Stimulated activated naive CD8-positive, alpha-beta T cell treated with anti-CD3 and anti-CD28 coated beads, Interleukin-15, Interleukin-2, amounts not matched to agents 100 ng/mL and 50 ng/mL, for 24 hours (primary cell): Measurements from ENCODE around the gene CORIN.

Experiments
- H3K27ac Mint-ChIP-seq: one replicate; pipeline ENCODE4 v1.8.0; 2021; ENCODE audit warnings: mild to moderate bottlenecking, mixed read lengths
- H3K27me3 Mint-ChIP-seq: one replicate; pipeline ENCODE4 v1.8.0; 2021; ENCODE audit warnings: mixed read lengths
- H3K36me3 Mint-ChIP-seq: one replicate; pipeline ENCODE4 v1.8.0; 2021; ENCODE audit warnings: low read depth, mixed read lengths
- H3K4me1 Mint-ChIP-seq: one replicate; pipeline ENCODE4 v1.8.0; 2021; ENCODE audit warnings: low read depth, mixed read lengths
- H3K4me3 Mint-ChIP-seq: one replicate; pipeline ENCODE4 v1.8.0; 2021; ENCODE audit warnings: mild to moderate bottlenecking, mixed read lengths
- H3K9me3 Mint-ChIP-seq: one replicate; pipeline ENCODE4 v1.8.0; 2021; ENCODE audit warnings: mixed read lengths

Gene CORIN

DNA sequence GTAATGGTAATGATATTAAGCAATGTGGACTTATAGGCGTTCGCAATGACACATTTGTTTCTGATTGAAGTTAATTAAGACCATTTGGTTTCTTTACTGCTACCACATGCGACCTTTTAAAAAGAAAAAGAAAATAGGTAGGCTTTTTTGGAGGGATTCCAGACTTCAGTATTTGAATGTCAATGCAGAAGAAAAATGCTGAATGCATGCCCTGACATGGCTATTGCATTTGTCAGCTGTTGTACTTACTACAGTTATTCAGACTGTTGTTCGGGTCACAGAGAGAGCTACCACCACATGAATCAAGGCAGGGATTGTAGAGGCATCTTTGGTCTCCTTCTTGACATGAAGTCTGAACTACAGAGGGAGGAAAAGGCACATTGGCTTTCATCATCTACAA, 163.7 kb downstream of the CORIN start:
- Mint-ChIP-seq H3K4me3 (no peak overlapping the region), H3K27ac (no peak overlapping the region), H3K27me3 (peaks cover 3% of the 10 kb centered on the region), H3K4me1 (no peaks in the 10 kb centered on the region), H3K36me3 (no peaks in the 10 kb centered on the region), H3K9me3 (no peaks in the 10 kb centered on the region)

DNA sequence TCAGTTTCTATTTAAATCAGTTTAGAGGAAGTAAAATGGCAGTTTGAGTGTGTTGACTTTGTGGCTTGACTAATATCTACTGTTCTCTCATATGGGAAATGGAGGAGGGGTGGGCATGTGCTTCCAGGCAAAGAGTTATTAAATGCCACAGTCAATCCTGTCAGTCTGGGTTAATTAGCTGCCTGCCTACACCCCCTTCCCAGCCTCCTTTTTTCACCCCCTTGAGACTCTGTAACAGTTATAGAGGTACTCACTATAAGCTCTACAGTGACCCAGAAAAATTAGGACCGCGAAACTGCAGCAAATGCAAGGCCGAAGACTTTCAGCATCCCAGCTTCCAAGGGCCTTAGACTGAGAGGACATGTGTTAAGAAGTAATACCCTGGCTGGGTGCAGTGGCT, 165.2 kb downstream of the CORIN start:
- Mint-ChIP-seq H3K9me3 (no peaks in the 10 kb centered on the region), H3K4me3 (no peak overlapping the region), H3K27ac (no peak overlapping the region), H3K27me3 (peaks cover 4% of the 10 kb centered on the region), H3K4me1 (no peaks in the 10 kb centered on the region), H3K36me3 (no peaks in the 10 kb centered on the region)

GRCh38 chr4:47669946-47670345, 167.9 kb downstream of the CORIN start:
- Mint-ChIP-seq H3K4me3 (no peak overlapping the region), H3K9me3 (no peaks in the 10 kb centered on the region), H3K36me3 (no peaks in the 10 kb centered on the region), H3K4me1 (no peaks in the 10 kb centered on the region), H3K27me3 (peaks cover 8% of the 10 kb centered on the region), H3K27ac (no peak overlapping the region)

- Mint-ChIP-seq H3K36me3 (no peaks in the 10 kb centered on the region), H3K4me3 (no peak overlapping the region), H3K27ac (no peak overlapping the region), H3K4me1 (no peaks in the 10 kb centered on the region), H3K27me3 (peaks cover 12% of the 10 kb centered on the region), H3K9me3 (no peaks in the 10 kb centered on the region)
Measured at GRCh38 chr4:47668810-47669408, 169.0 kb downstream of the CORIN start.

GRCh38 chr4:47668256-47668655, 169.6 kb downstream of the CORIN start:
- peaks cover 13% of the 10 kb centered on the region for H3K27me3 Mint-ChIP-seq
- H3K27ac Mint-ChIP-seq: no peak overlapping the region
- no peaks in the 10 kb centered on the region for H3K4me1 Mint-ChIP-seq
- H3K36me3 Mint-ChIP-seq: no peaks in the 10 kb centered on the region
- no peaks in the 10 kb centered on the region for H3K9me3 Mint-ChIP-seq
- H3K4me3 Mint-ChIP-seq: no peak overlapping the region

DNA sequence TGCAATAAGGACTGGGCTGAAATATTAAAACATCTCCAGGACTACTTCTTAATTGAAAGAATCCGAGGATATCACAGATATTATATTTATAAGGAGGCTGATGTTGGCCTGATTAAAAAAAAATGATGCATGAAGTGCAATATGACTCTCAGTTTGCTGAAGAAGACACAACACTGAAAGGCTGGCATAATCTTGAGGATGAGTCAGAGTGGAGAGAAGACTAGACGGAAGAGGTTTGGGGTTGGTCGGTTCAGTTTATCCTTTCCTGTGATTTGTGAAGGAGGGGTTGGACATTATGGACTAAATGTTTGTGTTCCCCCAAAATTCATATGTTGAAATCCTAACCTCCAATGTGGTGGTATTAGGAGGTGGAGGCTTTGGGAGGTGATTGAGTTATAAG, 170.3 kb downstream of the CORIN start:
- no peaks in the 10 kb centered on the region for H3K9me3 Mint-ChIP-seq
- no peak overlapping the region for H3K4me3 Mint-ChIP-seq
- no peaks in the 10 kb centered on the region for H3K4me1 Mint-ChIP-seq
- no peak overlapping the region for H3K27ac Mint-ChIP-seq
- peaks cover 13% of the 10 kb centered on the region for H3K27me3 Mint-ChIP-seq
- no peaks in the 10 kb centered on the region for H3K36me3 Mint-ChIP-seq

DNA sequence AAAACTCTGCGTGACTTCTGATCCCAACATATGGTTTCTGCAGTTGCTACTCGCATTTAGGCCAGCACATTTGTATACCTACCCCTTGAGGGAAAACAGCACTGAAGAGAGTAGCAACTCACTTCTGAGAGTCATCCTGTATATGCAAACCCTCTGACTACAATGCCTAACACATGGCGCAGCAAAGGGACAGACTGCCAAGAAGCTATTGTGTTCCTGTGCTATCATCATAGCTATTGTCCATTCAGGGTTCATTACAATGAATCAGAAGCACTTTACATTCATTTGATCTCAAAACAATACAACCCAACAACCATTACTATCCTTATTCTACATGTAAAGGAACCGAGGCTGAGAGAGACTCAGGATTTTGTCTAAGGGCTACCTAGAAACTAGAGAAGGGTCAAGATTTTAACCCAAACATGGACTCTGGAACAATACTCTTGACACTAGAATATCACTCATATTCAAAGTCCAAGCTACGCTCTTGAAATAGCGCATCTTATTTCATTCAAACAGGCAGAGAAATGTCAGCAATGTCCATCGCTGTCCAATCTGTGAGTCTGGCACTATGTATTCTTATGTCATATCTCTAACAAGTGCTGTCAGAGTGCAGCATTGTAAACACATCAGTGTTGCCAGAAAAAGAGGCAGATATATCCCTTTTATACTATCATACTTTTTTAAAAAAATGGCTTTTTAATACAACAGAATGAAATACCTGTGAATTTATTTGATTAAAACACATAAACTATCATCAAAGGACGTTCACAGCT, 173.6 kb downstream of the CORIN start:
- no peaks in the 10 kb centered on the region for H3K36me3 Mint-ChIP-seq
- H3K4me3 Mint-ChIP-seq: no peak overlapping the region
- peaks cover 13% of the 10 kb centered on the region for H3K27me3 Mint-ChIP-seq
- H3K4me1 Mint-ChIP-seq: no peaks in the 10 kb centered on the region
- H3K27ac Mint-ChIP-seq: no peak overlapping the region
- H3K9me3 Mint-ChIP-seq: no peaks in the 10 kb centered on the region

DNA sequence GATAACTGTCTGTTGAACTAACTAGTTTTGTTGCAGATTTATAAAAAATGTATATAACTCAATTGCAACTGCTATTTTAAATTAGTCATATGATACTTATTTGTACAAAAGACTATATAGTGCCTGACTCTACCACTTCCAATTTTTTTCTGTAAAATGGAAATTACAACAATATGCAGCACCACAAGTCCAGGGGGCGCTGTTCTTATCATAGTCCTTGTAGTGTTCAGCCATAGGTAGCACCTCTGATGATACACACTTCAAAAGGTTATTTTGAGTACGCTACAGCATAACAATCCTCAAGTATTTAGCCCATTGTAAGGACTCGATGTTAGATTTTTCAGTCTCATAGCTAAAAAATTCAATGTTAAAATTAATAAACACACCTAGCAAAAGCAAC, 174.9 kb downstream of the CORIN start:
- no peak overlapping the region for H3K4me3 Mint-ChIP-seq
- H3K4me1 Mint-ChIP-seq: no peaks in the 10 kb centered on the region
- H3K9me3 Mint-ChIP-seq: no peaks in the 10 kb centered on the region
- no peaks in the 10 kb centered on the region for H3K36me3 Mint-ChIP-seq
- H3K27me3 Mint-ChIP-seq: peaks cover 9% of the 10 kb centered on the region
- no peak overlapping the region for H3K27ac Mint-ChIP-seq

- no peak overlapping the region for H3K27ac Mint-ChIP-seq
- H3K4me1 Mint-ChIP-seq: no peaks in the 10 kb centered on the region
- H3K9me3 Mint-ChIP-seq: no peaks in the 10 kb centered on the region
- no peaks in the 10 kb centered on the region for H3K36me3 Mint-ChIP-seq
- no peak overlapping the region for H3K4me3 Mint-ChIP-seq
- peaks cover 9% of the 10 kb centered on the region for H3K27me3 Mint-ChIP-seq
Measured at GRCh38 chr4:47661741-47662140, 176.1 kb downstream of the CORIN start.

DNA sequence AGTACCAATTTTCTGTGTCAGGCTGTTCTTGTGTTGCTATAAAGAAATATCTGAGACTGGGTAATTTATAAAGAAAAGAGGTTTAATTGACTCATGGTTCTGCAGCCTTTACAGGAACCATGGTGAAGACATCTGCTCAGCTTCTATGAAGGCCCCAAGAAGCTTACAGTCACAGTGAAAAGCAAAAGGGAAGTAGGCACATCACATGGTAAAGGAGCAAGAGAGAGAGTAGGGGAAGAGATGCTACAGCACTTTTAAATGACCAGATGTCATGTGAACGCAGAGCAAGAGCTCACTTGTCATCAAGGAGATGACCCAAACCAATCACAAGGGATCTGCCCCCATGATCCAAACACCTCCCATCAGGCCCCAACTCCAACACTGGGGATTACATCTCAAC, 178.5 kb downstream of the CORIN start:
- H3K4me3 Mint-ChIP-seq: no peak overlapping the region

DNA sequence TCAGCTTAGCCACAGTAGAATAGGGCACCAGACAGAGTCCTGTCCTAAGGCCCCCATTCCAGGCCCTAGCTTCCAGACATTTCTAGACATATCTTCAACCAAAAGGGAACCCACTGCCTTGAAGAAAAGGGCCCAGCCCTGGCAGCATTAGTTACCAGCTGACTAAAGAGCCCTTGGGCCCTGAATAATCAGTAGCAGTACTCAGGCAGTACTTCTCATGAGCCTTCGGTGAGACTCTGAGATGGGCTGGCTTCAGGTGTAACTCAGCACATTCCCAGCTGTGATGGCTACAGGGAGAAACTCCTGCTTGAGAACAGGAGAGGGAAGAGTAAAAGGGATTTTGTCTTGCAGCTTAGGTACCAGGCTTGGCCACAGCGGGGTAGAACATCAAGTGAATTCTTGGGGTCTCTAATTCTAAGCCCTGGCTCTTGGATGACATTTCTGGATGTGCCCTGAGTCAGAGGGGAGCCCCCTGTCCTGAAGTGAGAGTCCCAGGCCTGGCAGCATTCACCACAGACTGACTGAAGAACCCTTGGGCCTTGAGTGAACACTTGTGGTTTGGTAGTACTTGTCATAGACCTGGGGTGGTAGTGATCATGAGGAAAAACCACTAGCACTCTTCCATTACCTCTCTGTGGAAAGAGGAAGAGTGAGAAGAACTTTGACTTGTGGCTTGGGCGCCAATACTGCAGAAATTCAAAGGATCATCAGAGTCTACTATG, 182.7 kb downstream of the CORIN start:
- H3K9me3 Mint-ChIP-seq: no peaks in the 10 kb centered on the region
- H3K27me3 Mint-ChIP-seq: no peaks in the 10 kb centered on the region
- H3K27ac Mint-ChIP-seq: no peak overlapping the region
- H3K4me3 Mint-ChIP-seq: no peak overlapping the region
- no peaks in the 10 kb centered on the region for H3K36me3 Mint-ChIP-seq
- H3K4me1 Mint-ChIP-seq: peaks cover 10% of the 10 kb centered on the region

More for the DNA sequence above, 178.5 kb downstream of the CORIN start:
- Mint-ChIP-seq H3K36me3 (no peaks in the 10 kb centered on the region), H3K27ac (no peak overlapping the region), H3K9me3 (no peaks in the 10 kb centered on the region), H3K4me1 (peaks cover 10% of the 10 kb centered on the region), H3K27me3 (peaks cover 4% of the 10 kb centered on the region)

GRCh38 chr4:47652092-47652491, 185.8 kb downstream of the CORIN start:
- Mint-ChIP-seq H3K9me3 (no peaks in the 10 kb centered on the region), H3K27me3 (peaks cover 11% of the 10 kb centered on the region), H3K36me3 (no peaks in the 10 kb centered on the region), H3K4me1 (peaks cover 10% of the 10 kb centered on the region), H3K4me3 (no peak overlapping the region), H3K27ac (no peak overlapping the region)

- Mint-ChIP-seq H3K9me3 (no peaks in the 10 kb centered on the region), H3K27me3 (peaks cover 11% of the 10 kb centered on the region), H3K4me1 (peaks cover 10% of the 10 kb centered on the region), H3K27ac (no peak overlapping the region), H3K36me3 (no peaks in the 10 kb centered on the region), H3K4me3 (no peak overlapping the region)
Measured at GRCh38 chr4:47651231-47651630, 186.6 kb downstream of the CORIN start.

DNA sequence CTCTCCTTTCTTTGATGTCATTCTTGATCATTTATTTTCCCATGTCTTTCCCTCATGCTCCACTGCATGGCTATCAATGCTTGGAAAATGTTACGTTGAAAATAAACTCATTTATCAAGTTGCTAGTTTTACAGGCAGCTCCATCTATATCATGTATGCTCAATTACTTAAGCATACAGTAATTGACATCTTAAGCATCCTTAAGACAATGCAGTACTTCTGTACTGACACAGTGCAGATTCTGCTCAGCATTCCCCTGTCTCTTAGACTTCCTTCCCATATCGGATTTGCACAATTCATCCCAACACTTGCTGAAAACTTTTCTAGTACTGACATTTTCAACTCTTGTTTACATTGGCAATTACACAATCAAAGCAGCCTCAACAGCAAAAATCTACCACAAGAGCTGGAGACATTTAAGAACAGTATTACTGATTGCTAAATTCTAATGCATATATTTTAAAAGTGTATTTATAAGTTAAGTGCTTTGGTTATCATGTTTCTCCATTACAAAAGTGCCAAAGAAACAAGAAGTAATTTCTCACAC, 187.2 kb downstream of the CORIN start:
- Mint-ChIP-seq H3K27me3 (peaks cover 11% of the 10 kb centered on the region), H3K36me3 (no peaks in the 10 kb centered on the region), H3K27ac (no peak overlapping the region), H3K4me3 (no peak overlapping the region), H3K9me3 (no peaks in the 10 kb centered on the region), H3K4me1 (peaks cover 7% of the 10 kb centered on the region)

DNA sequence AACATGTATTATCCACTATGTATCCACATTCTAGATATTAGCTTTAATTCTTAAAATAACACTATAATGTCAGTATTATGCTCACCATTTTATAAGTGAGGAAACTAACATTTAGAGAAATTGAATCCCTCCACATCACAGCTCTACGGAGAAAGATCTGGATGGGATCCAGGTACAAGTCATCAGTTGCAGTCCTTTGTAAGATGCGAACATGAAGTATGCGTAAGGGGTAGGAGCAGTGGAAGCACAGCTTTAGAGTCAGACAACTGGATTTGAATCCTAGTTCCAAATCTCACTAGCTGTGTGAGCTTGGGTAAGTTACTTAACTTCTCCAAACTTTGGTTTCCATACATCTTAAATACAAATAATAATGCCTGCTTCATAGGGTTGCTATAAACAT, 190.3 kb downstream of the CORIN start:
- H3K36me3 Mint-ChIP-seq: no peaks in the 10 kb centered on the region
- no peaks in the 10 kb centered on the region for H3K4me1 Mint-ChIP-seq
- H3K4me3 Mint-ChIP-seq: no peak overlapping the region
- H3K27ac Mint-ChIP-seq: no peak overlapping the region
- H3K27me3 Mint-ChIP-seq: peaks cover 11% of the 10 kb centered on the region
- no peaks in the 10 kb centered on the region for H3K9me3 Mint-ChIP-seq
